Measurements from ENCODE around the gene CRLF1. TPM values are rescaled to one million over a fixed set of nuclear protein-coding genes. Genes with fewer than 3 reads are reported as not detected.
A peak's percentile ranks its signal among the peaks of the same experiment; 100 is the strongest.

Gene CRLF1
- total and polyA plus RNA-seq, 5 donors from 2014 or later, result 0.31 to 1.1 TPM; not detected in 3

DNA sequence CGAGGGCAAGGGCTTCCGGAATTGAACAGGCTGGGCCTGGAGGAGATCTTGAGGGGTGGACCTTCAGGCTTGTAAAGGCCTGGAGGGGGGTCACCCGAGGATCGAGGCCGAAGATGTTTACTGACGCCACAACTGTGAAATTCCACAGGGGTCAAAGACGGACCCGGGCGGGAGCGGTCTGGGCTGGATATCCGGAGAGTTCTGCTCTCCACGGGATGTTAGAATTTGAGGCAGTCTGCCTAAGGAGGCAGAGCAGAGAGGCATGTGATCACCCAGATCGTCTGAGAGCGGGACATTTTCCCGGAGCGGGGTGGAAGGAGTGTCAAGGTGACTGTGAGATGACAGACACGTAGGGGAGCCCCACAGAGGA is 43.4 kb upstream of the CRLF1 start:
- Mint-ChIP-seq H3K27ac (no peak overlapping the region), H3K27me3 (no peaks in the 10 kb centered on the region), H3K4me1 (peaks cover 0 to 23% (median 7%) of the 10 kb centered on the region in 4 donors), H3K36me3 (peaks cover 11% of the 10 kb centered on the region), H3K4me3 (no peak overlapping the region), H3K9me3 (no peaks in the 10 kb centered on the region)
- DNase-seq, result no peak
- no peak for ATAC-seq (ENCODE audit: low read depth in 2 of 2)
- Histone ChIP-seq H3K27ac (ENCODE audit: insufficient read depth, low read length, poor library complexity, severe bottlenecking) (no peak overlapping the region), H3K27me3 (ENCODE audit: control insufficient read depth, insufficient read depth, low read length) (no peaks in the 10 kb centered on the region), H3K9me3 (ENCODE audit: control insufficient read depth in 2 of 2, low read length in 2 of 2) (no peaks in the 10 kb centered on the region), H3K4me3 (ENCODE audit: low read depth, low read length) (no peak overlapping the region), H3K36me3 (ENCODE audit: control insufficient read depth, insufficient read depth, low read length) (no peaks in the 10 kb centered on the region), H3K4me1 (ENCODE audit: control insufficient read depth, insufficient read depth, low read length, poor library complexity, severe bottlenecking) (no peaks in the 10 kb centered on the region)

DNA sequence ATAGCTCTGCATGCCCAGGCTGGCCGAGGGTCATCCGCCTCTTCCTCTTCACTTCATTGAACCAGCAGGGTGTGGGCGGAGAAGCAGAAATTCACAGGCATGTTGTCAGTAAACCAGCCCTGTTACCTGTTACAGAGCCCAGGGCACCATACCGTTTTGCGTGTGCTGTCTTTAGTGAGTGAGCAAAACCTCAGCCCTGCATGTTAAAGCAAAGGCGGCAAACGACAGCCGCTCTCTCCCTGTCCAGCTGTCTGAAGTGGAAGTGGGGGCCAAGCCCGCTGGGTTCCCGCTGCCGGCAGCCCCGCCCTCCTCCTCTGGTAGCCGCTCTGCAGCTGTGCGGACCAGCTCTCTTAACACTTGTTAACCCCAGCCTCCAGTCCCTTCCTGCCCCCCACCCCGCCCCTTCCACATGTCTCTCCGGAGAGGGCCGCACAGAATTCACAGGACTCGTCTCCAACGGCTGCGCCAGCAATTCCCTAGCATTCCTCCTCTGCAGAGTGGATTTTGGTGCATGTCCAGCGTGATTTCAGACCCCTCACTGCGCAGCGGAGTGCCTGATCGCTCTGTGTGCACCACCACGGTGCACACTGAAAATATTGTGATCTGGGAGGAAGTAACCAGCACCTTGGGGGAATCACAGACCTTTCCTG is 42.9 kb upstream of the CRLF1 start:
- Mint-ChIP-seq H3K9me3 (no peaks in the 10 kb centered on the region), H3K4me1 (peaks cover 0 to 23% (median 7%) of the 10 kb centered on the region in 4 donors), H3K36me3 (peaks cover 11% of the 10 kb centered on the region), H3K27ac (peak overlapping the region in 1 of 3 donors; percentile 5), H3K4me3 (no peak overlapping the region), H3K27me3 (no peaks in the 10 kb centered on the region)
- ATAC-seq (ENCODE audit: low read depth in 2 of 2), result no peak
- no peaks in the 10 kb centered on the region for H3K36me3 ChIP-seq (ENCODE audit: control insufficient read depth, insufficient read depth, low read length)
- DNase-seq, result no peak
- H3K4me3 ChIP-seq (ENCODE audit: low read depth, low read length), result no peak overlapping the region
- H3K27ac ChIP-seq (ENCODE audit: insufficient read depth, low read length, poor library complexity, severe bottlenecking), result no peak overlapping the region
- H3K27me3 ChIP-seq (ENCODE audit: control insufficient read depth, insufficient read depth, low read length), result no peaks in the 10 kb centered on the region
- no peaks in the 10 kb centered on the region for H3K4me1 ChIP-seq (ENCODE audit: control insufficient read depth, insufficient read depth, low read length, poor library complexity, severe bottlenecking)
- no peaks in the 10 kb centered on the region for H3K9me3 ChIP-seq (ENCODE audit: control insufficient read depth in 2 of 2, low read length in 2 of 2)

DNA sequence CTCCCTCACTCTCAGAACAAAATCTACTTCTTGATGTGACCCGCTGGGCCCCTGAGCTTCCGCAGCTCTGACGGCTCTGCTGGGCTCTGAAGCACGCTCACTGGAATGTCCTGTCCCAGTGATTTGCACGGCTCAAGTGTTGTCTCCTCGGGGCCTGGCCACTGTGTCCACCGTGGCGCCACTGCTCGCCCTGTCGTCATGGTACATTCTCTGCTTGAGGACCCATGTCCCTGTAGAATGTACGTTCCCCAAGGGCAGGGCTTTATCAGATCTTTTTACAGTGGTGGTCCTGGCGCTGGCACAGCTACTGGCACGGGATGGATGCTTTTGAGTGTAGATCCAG is 42.3 kb upstream of the CRLF1 start:
- ATAC-seq (ENCODE audit: low read depth in 2 of 2) (no peak), DNase-seq (no peak)
- Mint-ChIP-seq H3K9me3 (no peaks in the 10 kb centered on the region), H3K36me3 (peaks cover 13% of the 10 kb centered on the region), H3K4me3 (peak overlapping the region in 1 of 4 donors; percentile 13), H3K27ac (no peak overlapping the region), H3K27me3 (no peaks in the 10 kb centered on the region), H3K4me1 (peaks cover 2 to 28% (median 9%) of the 10 kb centered on the region in 4 donors)
- Histone ChIP-seq H3K27ac (ENCODE audit: insufficient read depth, low read length, poor library complexity, severe bottlenecking) (no peak overlapping the region), H3K4me1 (ENCODE audit: control insufficient read depth, insufficient read depth, low read length, poor library complexity, severe bottlenecking) (no peaks in the 10 kb centered on the region), H3K36me3 (ENCODE audit: control insufficient read depth, insufficient read depth, low read length) (no peaks in the 10 kb centered on the region), H3K9me3 (ENCODE audit: control insufficient read depth in 2 of 2, low read length in 2 of 2) (no peaks in the 10 kb centered on the region), H3K27me3 (ENCODE audit: control insufficient read depth, insufficient read depth, low read length) (no peaks in the 10 kb centered on the region), H3K4me3 (ENCODE audit: low read depth, low read length) (no peak overlapping the region)

DNA sequence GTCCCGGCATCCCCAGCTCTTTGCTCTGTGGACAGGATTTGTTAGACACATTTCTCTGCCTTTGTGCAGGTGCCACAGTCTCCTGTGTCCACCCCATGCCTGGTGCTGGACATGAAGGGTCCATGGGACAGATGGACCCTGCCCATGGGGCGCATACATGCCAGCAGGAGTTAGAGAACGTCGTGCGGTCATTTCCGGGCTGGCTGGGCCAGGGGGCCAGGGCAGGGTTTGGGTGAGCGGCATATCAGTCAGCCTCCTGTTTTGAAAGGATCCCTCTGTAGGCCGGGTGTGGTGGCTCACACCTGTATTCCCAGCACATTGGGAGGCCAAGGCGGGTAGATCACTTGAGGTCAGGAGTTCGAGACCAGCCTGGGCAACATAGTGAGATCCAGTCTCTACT is 41.2 kb upstream of the CRLF1 start:
- Mint-ChIP-seq H3K36me3 (peaks cover 16% of the 10 kb centered on the region), H3K4me1 (peaks cover 5 to 30% (median 10%) of the 10 kb centered on the region in 4 donors)
- no peak for DNase-seq

DNA sequence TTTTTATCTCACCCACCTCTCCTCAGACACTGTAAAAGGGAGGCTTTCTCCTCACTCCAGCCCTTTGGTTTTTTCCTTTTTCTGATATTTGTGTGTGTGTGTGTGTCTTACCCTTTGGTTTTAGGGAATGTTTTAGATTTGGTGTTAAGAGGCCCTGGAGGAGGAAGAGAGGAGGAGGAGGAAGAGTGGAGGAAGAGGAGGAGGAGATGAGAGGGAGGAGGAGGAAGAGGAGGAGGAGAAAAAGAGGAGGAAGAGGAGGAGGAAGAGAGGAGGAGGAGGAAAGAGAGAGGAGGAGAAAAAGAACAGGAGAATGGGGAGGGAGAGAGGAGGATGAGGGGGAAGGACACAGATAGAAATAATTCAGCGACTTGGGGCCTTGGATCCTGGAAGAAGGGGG is 40.8 kb upstream of the CRLF1 start:
- no peaks in the 10 kb centered on the region for H3K27me3 ChIP-seq (ENCODE audit: control insufficient read depth, insufficient read depth, low read length)
- Mint-ChIP-seq H3K4me1 (peaks cover 5 to 30% (median 10%) of the 10 kb centered on the region in 4 donors), H3K36me3 (peaks cover 16% of the 10 kb centered on the region), H3K27ac (no peak overlapping the region), H3K27me3 (no peaks in the 10 kb centered on the region), H3K9me3 (no peaks in the 10 kb centered on the region), H3K4me3 (no peak overlapping the region)
- H3K9me3 ChIP-seq (ENCODE audit: control insufficient read depth in 2 of 2, low read length in 2 of 2), result no peaks in the 10 kb centered on the region
- no peak overlapping the region for H3K27ac ChIP-seq (ENCODE audit: insufficient read depth, low read length, poor library complexity, severe bottlenecking)
- H3K36me3 ChIP-seq (ENCODE audit: control insufficient read depth, insufficient read depth, low read length), result no peaks in the 10 kb centered on the region
- DNase-seq, result no peak
- no peak for ATAC-seq (ENCODE audit: low read depth in 2 of 2)
- H3K4me1 ChIP-seq (ENCODE audit: control insufficient read depth, insufficient read depth, low read length, poor library complexity, severe bottlenecking), result no peaks in the 10 kb centered on the region
- no peak overlapping the region for H3K4me3 ChIP-seq (ENCODE audit: low read depth, low read length)

More for the DNA sequence above, 41.2 kb upstream of the CRLF1 start:
- no peaks in the 10 kb centered on the region for H3K4me1 ChIP-seq (ENCODE audit: control insufficient read depth, insufficient read depth, low read length, poor library complexity, severe bottlenecking)
- H3K4me3 ChIP-seq (ENCODE audit: low read depth, low read length), result no peak overlapping the region
- H3K36me3 ChIP-seq (ENCODE audit: control insufficient read depth, insufficient read depth, low read length), result no peaks in the 10 kb centered on the region
- Mint-ChIP-seq H3K9me3 (no peaks in the 10 kb centered on the region), H3K4me3 (peak overlapping the region in 1 of 4 donors; percentile 57), H3K27me3 (no peaks in the 10 kb centered on the region), H3K27ac (peak overlapping the region in 1 of 3 donors; percentile 44)
- H3K9me3 ChIP-seq (ENCODE audit: control insufficient read depth in 2 of 2, low read length in 2 of 2), result no peaks in the 10 kb centered on the region
- ATAC-seq (ENCODE audit: low read depth in 2 of 2), result no peak
- H3K27me3 ChIP-seq (ENCODE audit: control insufficient read depth, insufficient read depth, low read length), result no peaks in the 10 kb centered on the region
- H3K27ac ChIP-seq (ENCODE audit: insufficient read depth, low read length, poor library complexity, severe bottlenecking), result no peak overlapping the region

DNA sequence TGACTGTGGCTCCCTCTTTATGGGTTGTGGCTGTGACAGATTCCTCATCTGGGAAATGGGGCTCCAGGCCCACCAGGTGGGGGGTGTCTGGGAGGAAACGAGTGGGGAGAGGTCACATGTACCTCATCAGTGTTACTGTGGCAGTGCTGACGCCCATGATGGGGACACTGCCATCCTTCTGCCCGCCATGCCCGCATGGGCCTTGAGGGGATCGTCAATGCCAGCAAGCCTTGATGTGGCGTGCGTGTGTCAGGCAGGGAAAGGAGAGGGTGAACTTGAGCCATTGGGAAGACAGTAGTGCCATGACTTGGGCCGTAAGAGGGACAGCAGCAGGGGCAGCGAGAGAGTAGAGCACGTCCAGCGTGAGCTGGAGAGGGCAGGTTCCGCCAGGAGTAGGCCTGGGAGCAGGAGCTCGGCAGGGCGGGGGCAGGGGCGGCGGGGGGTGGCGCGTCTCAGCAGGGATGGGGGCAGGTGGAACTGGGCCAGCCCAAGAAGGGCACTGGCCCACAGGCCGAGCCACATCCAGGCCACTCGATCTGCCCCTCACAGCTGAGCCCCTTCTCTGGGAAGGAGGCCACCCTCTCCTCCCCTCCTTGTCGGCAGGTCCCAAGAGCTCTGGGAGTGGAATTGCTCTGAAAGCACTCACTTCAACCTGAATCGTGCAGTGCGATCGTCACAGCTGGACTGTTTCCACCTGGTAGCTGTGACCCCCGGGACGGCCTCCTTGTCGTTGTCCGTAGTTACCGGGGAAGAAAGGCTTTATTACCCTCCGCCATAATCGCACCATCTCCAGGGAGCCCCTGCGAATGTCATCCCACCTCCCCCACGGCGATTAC is 40.2 kb upstream of the CRLF1 start:
- no peak overlapping the region for H3K27ac Mint-ChIP-seq
- no peak for ATAC-seq (ENCODE audit: low read depth in 2 of 2)
- no peak overlapping the region for H3K4me3 ChIP-seq (ENCODE audit: low read depth, low read length)

DNA sequence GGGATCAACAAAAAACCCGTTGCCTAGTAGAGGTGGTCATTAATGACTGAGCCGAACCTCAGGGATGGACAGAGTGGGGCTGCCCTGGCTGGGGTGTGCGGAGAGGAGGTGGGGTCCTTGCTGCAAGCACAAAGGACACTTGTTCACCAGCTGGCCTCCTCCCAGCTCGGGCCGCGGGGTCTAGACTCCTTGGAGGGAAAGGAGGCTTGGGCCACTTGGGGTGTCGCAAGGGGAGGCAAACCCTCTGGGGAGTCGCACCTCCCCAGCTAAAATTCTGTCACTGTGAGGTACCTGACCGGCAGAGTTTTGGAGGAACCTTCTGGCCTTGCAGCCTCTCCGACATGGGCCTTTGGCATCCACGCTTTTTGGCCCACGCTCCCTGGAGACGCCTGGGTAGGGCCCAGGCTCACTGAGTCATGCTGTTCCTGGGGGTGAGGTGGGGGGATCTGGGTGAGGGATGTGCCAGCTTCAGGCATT is 38.5 kb upstream of the CRLF1 start:
- DNase-seq (no peak), ATAC-seq (ENCODE audit: low read depth in 2 of 2) (no peak)
- no peak overlapping the region for H3K27ac ChIP-seq (ENCODE audit: insufficient read depth, low read length, poor library complexity, severe bottlenecking)
- Mint-ChIP-seq H3K9me3 (no peaks in the 10 kb centered on the region), H3K36me3 (peaks cover 10% of the 10 kb centered on the region), H3K4me3 (no peak overlapping the region), H3K4me1 (peaks cover 5 to 25% (median 10%) of the 10 kb centered on the region in 4 donors), H3K27me3 (no peaks in the 10 kb centered on the region), H3K27ac (no peak overlapping the region)
- no peaks in the 10 kb centered on the region for H3K27me3 ChIP-seq (ENCODE audit: control insufficient read depth, insufficient read depth, low read length)
- H3K36me3 ChIP-seq (ENCODE audit: control insufficient read depth, insufficient read depth, low read length), result no peaks in the 10 kb centered on the region
- H3K9me3 ChIP-seq (ENCODE audit: control insufficient read depth in 2 of 2, low read length in 2 of 2), result no peaks in the 10 kb centered on the region
- no peak overlapping the region for H3K4me3 ChIP-seq (ENCODE audit: low read depth, low read length)
- H3K4me1 ChIP-seq (ENCODE audit: control insufficient read depth, insufficient read depth, low read length, poor library complexity, severe bottlenecking), result no peaks in the 10 kb centered on the region

More for the DNA sequence above, 40.2 kb upstream of the CRLF1 start:
- DNase-seq, result no peak
- H3K36me3 ChIP-seq (ENCODE audit: control insufficient read depth, insufficient read depth, low read length), result no peaks in the 10 kb centered on the region
- H3K4me1 ChIP-seq (ENCODE audit: control insufficient read depth, insufficient read depth, low read length, poor library complexity, severe bottlenecking), result no peaks in the 10 kb centered on the region
- no peaks in the 10 kb centered on the region for H3K27me3 ChIP-seq (ENCODE audit: control insufficient read depth, insufficient read depth, low read length)
- no peak overlapping the region for H3K27ac ChIP-seq (ENCODE audit: insufficient read depth, low read length, poor library complexity, severe bottlenecking)
- H3K36me3 Mint-ChIP-seq, result peaks cover 12% of the 10 kb centered on the region
- H3K27me3 Mint-ChIP-seq, result no peaks in the 10 kb centered on the region
- no peak overlapping the region for H3K4me3 Mint-ChIP-seq
- H3K4me1 Mint-ChIP-seq, result peaks cover 5 to 26% (median 10%) of the 10 kb centered on the region in 4 donors
- H3K9me3 ChIP-seq (ENCODE audit: control insufficient read depth in 2 of 2, low read length in 2 of 2), result no peaks in the 10 kb centered on the region
- H3K9me3 Mint-ChIP-seq, result no peaks in the 10 kb centered on the region
